GM21576 (cell line): ENCODE measurements around the gene VSTM2B.

Experiments
- ATAC-seq: cut with Tn5 transposase; IDR thresholded peaks from one replicate; pipeline ENCODE4 v1.9.1; 2021; ENCODE audit warnings: mild to moderate bottlenecking, moderate library complexity; ENCODE audit not compliant: unreplicated experiment

The VSTM2B gene

GRCh38 chr19:29495901-29496441, 29.8 kb upstream of the VSTM2B start:
- ATAC-seq: no peak

- no peak for ATAC-seq
Measured at GRCh38 chr19:29497241-29497640, 28.6 kb upstream of the VSTM2B start.

- no peak for ATAC-seq
Measured at GRCh38 chr19:29497686-29498436, 27.9 kb upstream of the VSTM2B start.

GRCh38 chr19:29499261-29499920, 26.4 kb upstream of the VSTM2B start:
- no peak for ATAC-seq

- no peak for ATAC-seq
Measured at GRCh38 chr19:29499921-29500590, 25.7 kb upstream of the VSTM2B start.

GRCh38 chr19:29501816-29502580, 23.8 kb upstream of the VSTM2B start:
- no peak for ATAC-seq

- no peak for ATAC-seq
Measured at GRCh38 chr19:29502581-29502850, 23.3 kb upstream of the VSTM2B start.

- ATAC-seq: no peak
Measured at GRCh38 chr19:29503140-29503758, 22.5 kb upstream of the VSTM2B start.

- no peak for ATAC-seq
Measured at GRCh38 chr19:29503785-29504184, 22.0 kb upstream of the VSTM2B start.

GRCh38 chr19:29504454-29504853, 21.3 kb upstream of the VSTM2B start:
- no peak for ATAC-seq

- no peak for ATAC-seq
Measured at GRCh38 chr19:29505097-29505824, 20.5 kb upstream of the VSTM2B start.

GRCh38 chr19:29506619-29506911, 19.2 kb upstream of the VSTM2B start:
- no peak for ATAC-seq

GRCh38 chr19:29507081-29507860, 18.5 kb upstream of the VSTM2B start:
- ATAC-seq: no peak

- no peak for ATAC-seq
Measured at GRCh38 chr19:29508181-29508580, 17.6 kb upstream of the VSTM2B start.

- ATAC-seq: no peak
Measured at GRCh38 chr19:29509456-29509855, 16.3 kb upstream of the VSTM2B start.

- no peak for ATAC-seq
Measured at GRCh38 chr19:29510701-29511265, 15.0 kb upstream of the VSTM2B start.

GRCh38 chr19:29511768-29512167, 14.0 kb upstream of the VSTM2B start:
- ATAC-seq: no peak

GRCh38 chr19:29512748-29513147, 13.0 kb upstream of the VSTM2B start:
- ATAC-seq: no peak

- ATAC-seq: no peak
Measured at GRCh38 chr19:29514525-29515232, 11.1 kb upstream of the VSTM2B start.
